ENCODE measurements around the gene DNAJB11. TPM values are rescaled to one million over a fixed set of nuclear protein-coding genes. Genes with fewer than 3 reads are reported as not detected.

The DNAJB11 gene
- polyA plus RNA-seq, 4 donors: 59.2 to 84.3 (median 73.5) TPM

- no peak for DNase-seq (ENCODE audit: low read depth in 4 of 4, low spot score in 3 of 4)
Measured at GRCh38 chr3:186592682-186593081, 22.2 kb downstream of the DNAJB11 start.

- no peak for DNase-seq (ENCODE audit: low read depth in 4 of 4, low spot score in 3 of 4)
Measured at GRCh38 chr3:186593862-186594261, 23.3 kb downstream of the DNAJB11 start.

- no peak for DNase-seq (ENCODE audit: low read depth in 4 of 4, low spot score in 3 of 4)
Measured at GRCh38 chr3:186594591-186595113, 24.1 kb downstream of the DNAJB11 start.

GRCh38 chr3:186596568-186597287, 26.2 kb downstream of the DNAJB11 start:
- DNase-seq (ENCODE audit: low read depth in 4 of 4, low spot score in 3 of 4): peak in 1 of 4 donors; percentile 22

GRCh38 chr3:186598108-186598784, 27.7 kb downstream of the DNAJB11 start:
- DNase-seq (ENCODE audit: low read depth in 4 of 4, low spot score in 3 of 4): no peak

GRCh38 chr3:186598794-186599141, 28.2 kb downstream of the DNAJB11 start:
- no peak for DNase-seq (ENCODE audit: low read depth in 4 of 4, low spot score in 3 of 4)

- no peak for DNase-seq (ENCODE audit: low read depth in 4 of 4, low spot score in 3 of 4)
Measured at GRCh38 chr3:186599142-186599784, 28.7 kb downstream of the DNAJB11 start.

- DNase-seq (ENCODE audit: low read depth in 4 of 4, low spot score in 3 of 4): no peak
Measured at GRCh38 chr3:186599785-186600166, 29.3 kb downstream of the DNAJB11 start.

GRCh38 chr3:186600896-186601295, 30.4 kb downstream of the DNAJB11 start:
- no peak for DNase-seq (ENCODE audit: low read depth in 4 of 4, low spot score in 3 of 4)

GRCh38 chr3:186603159-186603558, 32.6 kb downstream of the DNAJB11 start:
- DNase-seq (ENCODE audit: low read depth in 4 of 4, low spot score in 3 of 4): no peak

GRCh38 chr3:186605078-186605477, 34.6 kb downstream of the DNAJB11 start:
- DNase-seq (ENCODE audit: low read depth in 4 of 4, low spot score in 3 of 4): no peak

- no peak for DNase-seq (ENCODE audit: low read depth in 4 of 4, low spot score in 3 of 4)
Measured at GRCh38 chr3:186605561-186606545, 35.3 kb downstream of the DNAJB11 start.

- DNase-seq (ENCODE audit: low read depth in 4 of 4, low spot score in 3 of 4): no peak
Measured at GRCh38 chr3:186608624-186609215, 38.2 kb downstream of the DNAJB11 start.

GRCh38 chr3:186609247-186609868, 38.8 kb downstream of the DNAJB11 start:
- no peak for DNase-seq (ENCODE audit: low read depth in 4 of 4, low spot score in 3 of 4)

GRCh38 chr3:186612065-186612464, 41.5 kb downstream of the DNAJB11 start:
- DNase-seq (ENCODE audit: low read depth in 4 of 4, low spot score in 3 of 4): no peak

- DNase-seq (ENCODE audit: low read depth in 4 of 4, low spot score in 3 of 4): no peak
Measured at GRCh38 chr3:186612721-186613636, 42.5 kb downstream of the DNAJB11 start, which contains the start of gene AHSG. AHSG (plus strand) TSS chr3:186613060; CDS start chr3:186613142, 82 bp downstream.

- no peak for DNase-seq (ENCODE audit: low read depth in 4 of 4, low spot score in 3 of 4)
Measured at GRCh38 chr3:186613637-186614265, 43.2 kb downstream of the DNAJB11 start.

- DNase-seq (ENCODE audit: low read depth in 4 of 4, low spot score in 3 of 4): no peak
Measured at GRCh38 chr3:186614266-186614596, 43.7 kb downstream of the DNAJB11 start.
